Mucosa of stomach (tissue), 1 donor: ENCODE data around the gene BARD1.
"Not testable (repeated sequence)": the region's sequence is repeated elsewhere in the genome, so short reads cannot be mapped to it uniquely, and the experiment has no call there.

Source experiments
- H3K27me3 ChIP-seq: one replicate; pipeline ENCODE4 v1.7.0; 2013; ENCODE audit warnings: mild to moderate bottlenecking, low read length; ENCODE audit not compliant: control insufficient read depth, insufficient read depth
- H3K36me3 ChIP-seq: one replicate; pipeline ENCODE4 v1.7.0; 2013; ENCODE audit warnings: low read length; ENCODE audit not compliant: control insufficient read depth, insufficient read depth
- H3K4me1 ChIP-seq: one replicate; pipeline ENCODE4 v1.7.0; 2013; ENCODE audit warnings: mild to moderate bottlenecking, low read length; ENCODE audit not compliant: control insufficient read depth, insufficient read depth
- H3K4me3 ChIP-seq: one replicate; pipeline ENCODE4 v1.7.0; 2013; ENCODE audit warnings: low read length
- H3K9ac ChIP-seq: one replicate; pipeline ENCODE4 v1.7.0; 2013; ENCODE audit warnings: mild to moderate bottlenecking, low read length, moderate library complexity
- H3K9me3 ChIP-seq: one replicate; pipeline ENCODE4 v1.7.0; 2013; ENCODE audit warnings: mild to moderate bottlenecking, low read length, moderate library complexity; ENCODE audit not compliant: control insufficient read depth
- donor health status: Pancreatic carcinoma.

BARD1 gene

DNA sequence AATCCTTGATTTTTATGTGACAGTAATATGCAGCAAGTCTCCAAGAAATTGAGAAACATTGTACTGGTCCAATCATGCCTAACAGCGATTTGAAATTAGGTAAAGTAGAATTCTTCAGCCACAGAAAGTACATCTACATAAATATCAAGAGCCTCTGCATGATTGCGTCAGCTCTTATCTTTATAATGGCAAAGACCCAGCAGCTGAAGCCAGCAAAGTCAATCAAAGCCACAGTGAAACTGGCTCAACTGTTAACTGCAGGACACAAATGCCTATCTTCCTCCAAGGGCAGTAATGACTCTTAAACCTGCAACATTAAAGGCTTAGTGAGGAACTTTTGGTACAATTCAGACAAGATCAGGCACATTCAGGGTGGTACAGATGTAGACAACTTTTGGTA is 102.5 kb downstream of the BARD1 start:
- Histone ChIP-seq H3K36me3 (no peaks in the 10 kb centered on the region), H3K4me3 (no peak overlapping the region), H3K9ac (no peak overlapping the region), H3K9me3 (no peaks in the 10 kb centered on the region), H3K4me1 (no peaks in the 10 kb centered on the region), H3K27me3 (no peaks in the 10 kb centered on the region)

DNA sequence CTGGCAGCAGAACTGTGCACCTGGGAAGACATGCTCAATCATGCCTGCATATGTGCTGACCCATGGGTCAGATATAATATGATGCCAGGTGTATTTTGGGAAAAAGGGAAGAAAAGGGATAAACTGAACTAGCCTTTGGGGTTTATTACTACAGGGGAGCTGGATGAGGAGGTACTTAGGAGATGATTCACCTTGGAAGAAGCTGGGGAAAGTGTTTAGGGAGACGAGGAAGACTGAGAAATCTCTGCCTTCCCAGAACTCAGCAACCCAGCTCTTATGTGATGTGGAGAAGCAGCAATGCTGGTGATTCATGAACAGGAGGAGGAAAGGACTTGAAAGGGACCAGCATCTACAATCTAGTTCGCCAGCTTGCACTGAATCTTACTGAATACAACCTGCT is 110.2 kb downstream of the BARD1 start:
- no peaks in the 10 kb centered on the region for H3K27me3 ChIP-seq
- no peak overlapping the region for H3K9ac ChIP-seq
- no peaks in the 10 kb centered on the region for H3K9me3 ChIP-seq
- H3K4me3 ChIP-seq: no peak overlapping the region
- H3K4me1 ChIP-seq: no peaks in the 10 kb centered on the region
- H3K36me3 ChIP-seq: no peaks in the 10 kb centered on the region

DNA sequence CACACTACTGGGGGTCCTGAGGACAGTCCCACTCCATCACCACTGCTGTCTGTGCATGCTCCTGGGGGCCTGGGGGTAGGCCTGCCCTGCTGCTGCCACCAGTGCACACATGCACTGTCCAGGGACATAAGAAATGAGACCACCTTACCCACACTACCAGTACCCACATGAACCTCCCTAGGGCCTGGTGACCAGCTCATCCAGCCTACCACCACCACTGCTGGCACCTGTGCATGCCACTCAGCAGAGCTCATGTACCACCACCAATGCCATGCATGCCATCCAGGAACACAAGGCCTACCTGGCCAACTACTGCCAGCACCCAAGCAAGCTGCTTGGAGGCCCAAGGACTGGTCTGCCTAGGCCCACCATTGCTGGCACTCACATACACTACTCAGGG is 112.8 kb downstream of the BARD1 start:
- H3K27me3 ChIP-seq: no peaks in the 10 kb centered on the region
- no peaks in the 10 kb centered on the region for H3K36me3 ChIP-seq
- H3K9me3 ChIP-seq: no peaks in the 10 kb centered on the region
- no peak overlapping the region for H3K9ac ChIP-seq
- no peaks in the 10 kb centered on the region for H3K4me1 ChIP-seq
- H3K4me3 ChIP-seq: no peak overlapping the region

DNA sequence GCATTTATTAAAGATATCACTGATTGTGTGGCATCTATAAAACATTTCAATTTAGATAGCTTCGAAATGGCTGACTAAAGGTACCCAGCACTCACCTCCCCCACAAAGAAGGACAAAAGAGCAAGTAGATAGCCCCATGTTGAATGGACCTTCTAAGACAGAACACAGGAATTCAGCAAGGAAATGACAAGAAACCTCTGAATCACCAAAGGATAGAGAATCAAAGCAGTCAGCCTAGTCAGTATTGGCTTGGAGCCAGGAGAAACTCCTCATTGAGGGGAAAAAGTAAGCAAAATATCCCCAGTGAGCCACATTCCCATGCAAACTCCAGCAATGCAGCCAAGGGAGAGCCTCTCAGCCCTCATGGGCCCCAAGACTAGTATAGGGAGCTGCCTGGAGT is 113.7 kb downstream of the BARD1 start:
- Histone ChIP-seq H3K9me3 (no peaks in the 10 kb centered on the region), H3K4me1 (no peaks in the 10 kb centered on the region), H3K36me3 (no peaks in the 10 kb centered on the region), H3K27me3 (no peaks in the 10 kb centered on the region), H3K4me3 (no peak overlapping the region), H3K9ac (no peak overlapping the region)

DNA sequence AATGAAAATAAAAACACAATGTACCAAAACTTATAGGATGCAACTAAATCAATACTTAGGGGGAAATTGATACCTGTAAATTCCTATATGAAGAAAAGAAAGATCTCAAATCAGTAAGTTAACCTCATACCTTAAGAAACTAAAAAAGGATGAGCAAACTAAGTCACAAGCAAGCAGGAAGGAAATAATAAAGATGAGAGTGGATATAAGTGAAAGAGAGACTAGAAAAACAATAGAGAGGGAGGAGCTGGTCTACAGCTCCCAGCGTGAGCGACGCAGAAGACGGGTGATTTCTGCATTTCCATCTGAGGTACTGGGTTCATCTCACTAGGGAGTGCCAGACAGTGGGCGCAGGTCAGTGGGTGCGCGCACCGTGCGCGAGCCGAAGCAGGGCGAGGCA is 125.9 kb downstream of the BARD1 start:
- H3K9ac ChIP-seq, H3K36me3 ChIP-seq, H3K27me3 ChIP-seq, H3K9me3 ChIP-seq, H3K4me1 ChIP-seq, H3K4me3 ChIP-seq: not testable (repeated sequence)

DNA sequence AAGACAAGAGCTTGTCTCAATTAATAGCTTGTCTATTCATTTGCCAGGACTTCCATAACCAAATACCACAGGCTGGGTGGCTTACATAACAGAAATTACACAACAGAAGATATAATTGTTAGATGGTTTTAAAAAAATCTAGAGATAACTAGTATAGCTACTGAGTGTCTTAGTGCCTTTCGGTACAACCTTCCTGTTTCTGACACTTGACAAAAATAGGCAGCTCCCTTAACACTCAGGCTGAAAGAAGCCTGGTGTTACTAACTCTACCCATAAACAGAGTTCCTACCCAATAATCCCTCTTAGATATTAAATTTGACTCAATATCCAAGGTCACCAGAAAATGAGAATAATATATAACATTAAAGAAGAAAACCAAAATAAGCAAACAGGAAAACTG is 129.7 kb downstream of the BARD1 start:
- Histone ChIP-seq H3K4me3 (no peak overlapping the region), H3K27me3 (no peaks in the 10 kb centered on the region), H3K9me3 (no peaks in the 10 kb centered on the region), H3K36me3 (no peaks in the 10 kb centered on the region), H3K9ac (no peak overlapping the region), H3K4me1 (no peaks in the 10 kb centered on the region)

DNA sequence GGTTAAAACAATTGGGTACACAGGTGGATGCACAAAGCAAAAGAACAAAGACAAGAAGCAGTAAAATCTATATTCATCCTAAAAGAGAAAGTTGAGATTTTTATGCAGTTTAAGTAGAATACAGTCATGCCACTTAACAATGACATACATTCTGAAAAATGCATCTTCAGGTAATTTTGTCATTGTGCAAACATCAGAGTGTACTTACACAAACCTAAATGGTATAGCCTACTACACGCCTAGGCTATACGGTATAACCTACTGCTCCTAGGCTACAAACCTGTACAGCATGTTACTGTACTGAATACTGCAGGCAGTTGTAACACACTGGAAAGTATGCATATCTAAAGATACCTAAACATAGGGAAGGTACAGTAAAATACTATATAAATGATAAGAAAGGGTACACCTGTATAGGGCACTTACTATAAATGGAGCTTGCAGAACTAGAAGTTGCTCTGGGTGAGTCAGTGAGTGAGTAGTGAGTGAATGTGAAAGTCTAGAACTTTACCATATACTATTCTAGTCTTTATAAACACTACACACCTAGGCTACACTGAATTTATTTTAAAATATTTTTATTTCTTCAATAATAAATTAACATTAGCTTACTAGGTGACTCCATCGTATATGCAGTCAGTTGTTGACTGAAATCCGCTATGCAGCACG is 132.9 kb downstream of the BARD1 start:
- no peak overlapping the region for H3K9ac ChIP-seq
- H3K4me3 ChIP-seq: no peak overlapping the region
- H3K9me3 ChIP-seq: no peaks in the 10 kb centered on the region
- no peaks in the 10 kb centered on the region for H3K27me3 ChIP-seq
- no peaks in the 10 kb centered on the region for H3K4me1 ChIP-seq
- no peaks in the 10 kb centered on the region for H3K36me3 ChIP-seq
